H1 (cell line): ENCODE data around the gene ICE1. TPM values are rescaled to one million over a fixed set of nuclear protein-coding genes. Genes with fewer than 3 reads are reported as not detected.

Experiments
- CTCF ChIA-PET: fragments of 300-600 bp; sonication (Branson Sonifier 250); formaldehyde crosslinking; loops from one replicate; lab custom pipeline; 2021; ENCODE audit not compliant: partially characterized antibody; lab: Charles Lee
- POLR2A ChIA-PET: fragments of 300-600 bp; sonication (Branson Sonifier 250); formaldehyde crosslinking; loops from one replicate; lab custom pipeline; 2021; ENCODE audit warnings: inconsistent platforms; ENCODE audit not compliant: partially characterized antibody; lab: Charles Lee
- DNase-seq, 2 experiments: peaks; one replicate each; pipeline versions ENCODE4 v3.0.0 to v3.0.0-alpha.2; 2010 to 2022; ENCODE audit warnings: low spot score in 2 of 2, low read depth in 1 of 2, mixed read lengths in 1 of 2
- FAIRE-seq: peaks from 2 replicates; lab custom pipeline; 2011; peaks lifted over from hg19 to GRCh38; lab: Jason Lieb, UNC
- H2AFZ ChIP-seq: 2 replicates; pipeline ENCODE4 v1.8.1; 2012; ENCODE audit warnings: low read length, inconsistent platforms
- H2AK5ac ChIP-seq: 2 replicates; pipeline ENCODE4 v1.6.1; 2013; ENCODE audit warnings: low read depth, low read length
- H2BK120ac ChIP-seq: replicated peaks from 2 replicates; pipeline ENCODE3; 2013; ENCODE audit warnings: low read depth, low read length, inconsistent platforms
- H2BK12ac ChIP-seq: 2 replicates; pipeline ENCODE4 v1.6.1; 2013; ENCODE audit warnings: low read depth, low read length
- H2BK15ac ChIP-seq: 2 replicates; pipeline ENCODE4 v1.6.1; 2013; ENCODE audit warnings: low read length
- H2BK20ac ChIP-seq: 2 replicates; pipeline ENCODE4 v1.6.1; 2013; ENCODE audit warnings: low read length
- H2BK5ac ChIP-seq: 2 replicates; pipeline ENCODE4 v1.6.1; 2013; ENCODE audit warnings: low read depth, low read length
- H3K14ac ChIP-seq: 2 replicates; pipeline ENCODE4 v1.6.1; 2013; ENCODE audit warnings: inconsistent platforms; ENCODE audit not compliant: insufficient read length
- H3K18ac ChIP-seq: 2 replicates; pipeline ENCODE4 v1.6.1; 2013; ENCODE audit warnings: low read length; ENCODE audit errors: extremely low read depth
- H3K23ac ChIP-seq: 2 replicates; pipeline ENCODE4 v1.6.1; 2013; ENCODE audit warnings: inconsistent platforms; ENCODE audit not compliant: insufficient read length
- H3K23me2 ChIP-seq: 2 replicates; pipeline ENCODE4 v1.6.1; 2013; ENCODE audit warnings: low read depth, low read length
- H3K27ac ChIP-seq: 2 replicates; pipeline ENCODE4 v1.6.1; 2011; ENCODE audit warnings: low read depth, low read length, inconsistent platforms
- H3K27me3 ChIP-seq, 4 experiments: replicated peaks in 1 of 4; 1 replicate in 1 of 4; 2 replicates in 3 of 4; pipeline versions ENCODE4 v1.6.1 to v1.8.1; 2011 to 2013; ENCODE audit warnings: low read length in 3 of 4, mild to moderate bottlenecking in 3 of 4, inconsistent platforms in 2 of 4, mixed read lengths in 2 of 4, moderate library complexity in 1 of 4; ENCODE audit not compliant: control insufficient read depth in 3 of 4, insufficient read depth in 3 of 4; ENCODE audit errors: extremely low read depth in 1 of 4
- H3K36me3 ChIP-seq, 4 experiments: 2 replicates each; pipeline versions ENCODE4 v1.6.1 to v1.8.1; 2011 to 2013; ENCODE audit warnings: mild to moderate bottlenecking in 4 of 4, low read length in 3 of 4, moderate library complexity in 2 of 4, control low read depth in 1 of 4, inconsistent platforms in 1 of 4; ENCODE audit not compliant: insufficient read depth in 4 of 4, control insufficient read depth in 2 of 4
- H3K4ac ChIP-seq: replicated peaks from 2 replicates; pipeline ENCODE3; 2013; ENCODE audit warnings: low read length, low read depth, mixed read lengths, inconsistent platforms; ENCODE audit not compliant: insufficient read length
- H3K4me1 ChIP-seq, 4 experiments: replicated peaks in 1 of 4; 1 replicate in 1 of 4; 2 replicates in 3 of 4; pipeline versions ENCODE4 v1.6.1 to v1.8.1; 2011 to 2013; ENCODE audit warnings: low read length in 3 of 4, inconsistent platforms in 2 of 4, mixed read lengths in 1 of 4; ENCODE audit not compliant: insufficient read depth in 4 of 4, control insufficient read depth in 3 of 4
- H3K4me2 ChIP-seq, 2 experiments: 2 replicates each; pipeline versions ENCODE4 v1.6.1 to v1.8.1; 2011 to 2013; ENCODE audit warnings: low read depth in 2 of 2, low read length in 2 of 2, control low read depth in 1 of 2, inconsistent platforms in 1 of 2, mild to moderate bottlenecking in 1 of 2; ENCODE audit not compliant: insufficient read depth in 1 of 2
- H3K4me3 ChIP-seq, 4 experiments: fragments of 200-600, 300-600 bp in 1 of 4; sonication (generic), shearing (Covaris generic), sonication (Bioruptor Twin) in 1 of 4; 2 replicates each; pipeline versions ENCODE4 v1.5.1 to v1.8.1; 2011 to 2016; ENCODE audit warnings: low read length in 4 of 4, low read depth in 3 of 4, control low read depth in 2 of 4, inconsistent platforms in 2 of 4, mild to moderate bottlenecking in 2 of 4, mixed read lengths in 1 of 4, moderate library complexity in 1 of 4; ENCODE audit not compliant: insufficient read depth in 2 of 4; ENCODE audit errors: extremely low read depth in 1 of 4
- H3K56ac ChIP-seq: replicated peaks from 2 replicates; pipeline ENCODE3; 2013; ENCODE audit warnings: low read depth, mild to moderate bottlenecking, mixed read lengths, low read length, inconsistent platforms; ENCODE audit not compliant: insufficient read length
- H3K79me1 ChIP-seq: 2 replicates; pipeline ENCODE4 v1.6.1; 2013; ENCODE audit warnings: low read depth, low read length, control low read depth
- H3K79me2 ChIP-seq, 2 experiments: 2 replicates each; pipeline versions ENCODE4 v1.6.1 to v1.8.1; 2012 to 2013; ENCODE audit warnings: low read length in 2 of 2, mild to moderate bottlenecking in 2 of 2, inconsistent platforms in 1 of 2; ENCODE audit not compliant: insufficient read depth in 2 of 2, control insufficient read depth in 1 of 2
- H3K9ac ChIP-seq, 4 experiments: replicated peaks in 1 of 4; 1 replicate in 1 of 4; 2 replicates in 3 of 4; pipeline versions ENCODE4 v1.6.1 to v1.8.1; 2011 to 2013; ENCODE audit warnings: low read depth in 3 of 4, low read length in 3 of 4, control low read depth in 2 of 4, mild to moderate bottlenecking in 2 of 4, moderate library complexity in 2 of 4, inconsistent platforms in 1 of 4; ENCODE audit errors: extremely low read depth in 1 of 4
- H3K9me3 ChIP-seq, 2 experiments: 2 replicates each; pipeline versions ENCODE4 v1.6.1 to v1.8.1; 2012 to 2013; ENCODE audit warnings: mild to moderate bottlenecking in 2 of 2, moderate library complexity in 2 of 2, control low read depth in 1 of 2, inconsistent platforms in 1 of 2, low read depth in 1 of 2, low read length in 1 of 2, mixed read lengths in 1 of 2; ENCODE audit not compliant: insufficient read depth in 2 of 2
- H4K20me1 ChIP-seq, 2 experiments: replicated peaks in 1 of 2; 2 replicates each; pipeline versions ENCODE3 to v1.8.1; 2011 to 2013; ENCODE audit warnings: inconsistent platforms in 2 of 2, low read length in 2 of 2, mild to moderate bottlenecking in 1 of 2; ENCODE audit not compliant: insufficient read depth in 2 of 2, control insufficient read depth in 1 of 2
- H4K5ac ChIP-seq: 2 replicates; pipeline ENCODE4 v1.6.1; 2013; ENCODE audit warnings: low read length, low read depth, mixed read lengths, inconsistent platforms; ENCODE audit not compliant: insufficient read length
- H4K8ac ChIP-seq: 2 replicates; pipeline ENCODE4 v1.8.0; 2013; ENCODE audit warnings: mild to moderate bottlenecking, moderate library complexity, low read length, inconsistent platforms; ENCODE audit not compliant: insufficient read depth; ENCODE audit errors: extremely low read depth
- H4K91ac ChIP-seq: replicated peaks from 2 replicates; pipeline ENCODE3; 2013; ENCODE audit warnings: low read length, mixed read lengths, inconsistent platforms; ENCODE audit not compliant: insufficient read length
- BACH1 ChIP-seq: IDR thresholded peaks from 2 replicates; pipeline ENCODE4 v1.6.1; 2012; ENCODE audit warnings: low read length, improper control_type of control experiment
- CBX5 ChIP-seq: fragments of 300-800, 300-1000 bp; sonication (generic); IDR thresholded peaks from 2 replicates; pipeline ENCODE4 v1.7.1; 2016; ENCODE audit warnings: antibody characterized with exemption, low read length, low read depth
- CHD1 ChIP-seq: IDR thresholded peaks from 2 replicates; pipeline ENCODE4 v1.6.1; 2012; ENCODE audit warnings: low read depth, low read length, improper control_type of control experiment
- CTBP2 ChIP-seq: IDR thresholded peaks from 2 replicates; pipeline ENCODE4 v1.7.0; 2011; ENCODE audit warnings: borderline replicate concordance, mild to moderate bottlenecking, moderate library complexity, mixed read lengths, low read length; ENCODE audit not compliant: insufficient read depth, insufficient read length
- HDAC2 ChIP-seq, 2 experiments: fragments of 300-600 bp in 1 of 2; sonication (generic) in 1 of 2; IDR thresholded peaks; 2 replicates each; pipeline ENCODE4 v1.6.1; 2011 to 2012; ENCODE audit warnings: low read depth in 2 of 2, low read length in 2 of 2, mild to moderate bottlenecking in 2 of 2, moderate library complexity in 2 of 2, borderline replicate concordance in 1 of 2, inconsistent platforms in 1 of 2
- JUN ChIP-seq: IDR thresholded peaks from 2 replicates; pipeline ENCODE4 v1.6.1; 2011; ENCODE audit warnings: low read depth, mild to moderate bottlenecking, improper control_type of control experiment, low read length
- KDM5A ChIP-seq: fragments of 200-600 bp; IDR thresholded peaks from 2 replicates; pipeline ENCODE4 v1.7.1; 2012; ENCODE audit warnings: mild to moderate bottlenecking, low read length, inconsistent platforms, mixed read lengths
- MAFK ChIP-seq: IDR thresholded peaks from 2 replicates; pipeline ENCODE4 v1.6.1; 2012; ENCODE audit warnings: low read depth, mild to moderate bottlenecking, improper control_type of control experiment, low read length
- TEAD4 ChIP-seq: IDR thresholded peaks from 2 replicates; pipeline ENCODE4 v1.6.1; 2012; ENCODE audit warnings: low read depth, low read length, inconsistent platforms, mixed read lengths
- USF2 ChIP-seq: IDR thresholded peaks from 2 replicates; pipeline ENCODE4 v1.6.1; 2011; ENCODE audit warnings: low read length, improper control_type of control experiment
- WGBS, 2 experiments: shearing (Covaris generic) in 1 of 2; methylation state at CpG; one replicate each; pipeline versions ENCODE4 v1.1.6 to v1.1.7; 2013 to 2015; ENCODE audit warnings: low lambda C conversion rate in 2 of 2, mixed read lengths in 2 of 2, inconsistent platforms in 1 of 2, low coverage in 1 of 2, missing lambda C conversion rate in 1 of 2; ENCODE audit not compliant: insufficient replicate concordance in 2 of 2, insufficient coverage in 1 of 2, insufficient read length in 1 of 2; ENCODE audit errors: extremely low coverage in 1 of 2, missing lambda C conversion rate in 1 of 2; 5-methylcytosine and 5-hydroxymethylcytosine counted together
- polyA plus RNA-seq, 7 experiments: library from polyadenylated mRNA; depleted of rRNA in 3 of 7; stranded (reverse) in 5 of 7; unstranded in 2 of 7; fragments of >200 nt in 5 of 7; fragments of 200-250 nt in 2 of 7; gene quantifications; 1 replicate in 5 of 7; 2 replicates in 1 of 7; 4 replicates in 1 of 7; pipeline versions ENCODE4 v1.2.1 to v1.2.3, GENCODE V29; 2011 to 2013; ENCODE audit warnings: missing spikeins in 2 of 7, mixed read lengths in 2 of 7
- total RNA-seq: library from RNA; stranded (reverse); fragmentation: NEBNext Ultra II Directional; extraction: Animal tissue kit (Norgen Biotek cat#: 25700); gene quantifications from 2 replicates; pipeline ENCODE4 v1.2.1, GENCODE V29; 2021
- TF ChIP-seq, protein P1 (sequence below): IDR thresholded peaks from 2 replicates; pipeline ENCODE4 v1.6.1; 2012; ENCODE audit warnings: inconsistent platforms

Gene ICE1
- total and polyA plus RNA-seq, 2 of the 8 experiments (the other 6 are each of a cell fraction or from before 2014, with no cell fraction given) = 11.8 to 53.9 TPM

DNA sequence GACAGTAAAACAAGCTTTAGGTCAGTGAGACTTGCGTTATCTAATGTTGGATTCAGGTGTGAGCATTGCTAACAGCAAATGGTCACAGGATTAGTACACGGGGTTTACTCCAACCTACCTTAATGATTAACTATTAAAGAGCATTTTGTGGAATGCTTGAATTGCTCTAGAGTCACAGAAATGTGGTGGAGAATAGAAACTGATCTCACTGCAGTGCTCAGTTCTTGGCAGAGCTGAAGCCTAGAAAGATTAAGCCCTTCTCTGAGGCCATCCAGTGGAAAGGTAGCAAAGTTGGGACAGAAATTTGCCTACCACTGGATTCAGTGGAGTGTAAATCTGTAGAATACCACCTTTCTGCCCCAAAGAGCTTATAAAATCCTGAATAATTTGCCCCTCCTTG lies 60.9 kb downstream of the ICE1 start:
- ChIA-PET POLR2A (interaction anchor here (1.3 kb wide), 1 partner anchor 10 kb away, joined by 3 read pairs; no protein-coding TSS in a partner anchor), CTCF (interaction anchor here (0.5 to 2.1 kb wide), 7 partner anchors 8 to 398 kb away, joined by 3 to 7 read pairs (median 4); no protein-coding TSS in a partner anchor)
- H3K9me3 ChIP-seq = no peaks in the 10 kb centered on the region
- TF ChIP-seq USF2 (no peak), HDAC2 (IDR thresholded peaks at IDR 0.05; ENCODE audit: borderline replicate concordance in 1 of 2, low read depth in 2 of 2, low read length in 2 of 2) (no peak), JUN (no peak), KDM5A (no peak), MAFK (no peak), CBX5 (no peak), TEAD4 (no peak), CTBP2 (no peak), CHD1 (no peak), BACH1 (no peak)
- TF ChIP-seq, protein P1, sequence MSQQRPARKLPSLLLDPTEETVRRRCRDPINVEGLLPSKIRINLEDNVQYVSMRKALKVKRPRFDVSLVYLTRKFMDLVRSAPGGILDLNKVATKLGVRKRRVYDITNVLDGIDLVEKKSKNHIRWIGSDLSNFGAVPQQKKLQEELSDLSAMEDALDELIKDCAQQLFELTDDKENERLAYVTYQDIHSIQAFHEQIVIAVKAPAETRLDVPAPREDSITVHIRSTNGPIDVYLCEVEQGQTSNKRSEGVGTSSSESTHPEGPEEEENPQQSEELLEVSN = no peak

More for the DNA sequence above, 60.9 kb downstream of the ICE1 start:
- no peak overlapping the region for H2AFZ ChIP-seq
- H2BK12ac ChIP-seq = no peak overlapping the region
- 88% methylated on average over 2 of the region's 2 CpGs; no CpG with 5 or more reads in 1 of the 2 experiments for WGBS, 2 experiments
- no peak for FAIRE-seq
- no peak overlapping the region for H2BK5ac ChIP-seq
- no peak overlapping the region for H3K18ac ChIP-seq
- no peaks in the 10 kb centered on the region; the same call in 1 of the 2 replicates for H3K23me2 ChIP-seq
- no peaks in the 10 kb centered on the region for H3K79me2 ChIP-seq
- H2BK20ac ChIP-seq = no peak overlapping the region
- H4K8ac ChIP-seq = no peak overlapping the region
- H3K4ac ChIP-seq = no peak overlapping the region
- no peak overlapping the region for H4K5ac ChIP-seq
- H3K27me3 ChIP-seq = no peaks in the 10 kb centered on the region
- H3K4me1 ChIP-seq = peaks cover 0 to 5% (median 3%) of the 10 kb centered on the region in 4 experiments; a peak in 3 of 7 replicates
- no peak overlapping the region for H3K9ac ChIP-seq
- H3K36me3 ChIP-seq = peaks cover 0 to 6% (median 5%) of the 10 kb centered on the region in 4 experiments; a peak in 3 of 8 replicates
- H2BK120ac ChIP-seq = no peak overlapping the region
- H3K56ac ChIP-seq = no peak overlapping the region
- H3K4me3 ChIP-seq = no peak overlapping the region
- no peaks in the 10 kb centered on the region for H3K79me1 ChIP-seq
- H2BK15ac ChIP-seq = no peak overlapping the region
- H4K20me1 ChIP-seq = peaks cover 0 to 2% of the 10 kb centered on the region in 2 experiments
- no peak overlapping the region for H3K23ac ChIP-seq
- H3K4me2 ChIP-seq = peak overlapping the region in 1 of 2 experiments; percentile 5; a peak in 1 of 4 replicates
- no peak overlapping the region for H3K27ac ChIP-seq
- H3K14ac ChIP-seq = no peak overlapping the region
- DNase-seq = no peak
- H2AK5ac ChIP-seq = no peak overlapping the region
- H4K91ac ChIP-seq = no peak overlapping the region
